HFF-Myc (cell line): ENCODE data around the gene EML6.

ENCODE experiments used
- DNase-seq: peaks from one replicate; pipeline ENCODE4 v3.0.0-alpha.2; 2011; ENCODE audit warnings: low read depth; ENCODE audit errors: extremely low read depth
- H3K4me3 ChIP-seq: replicated peaks from 2 replicates; pipeline ENCODE4 v1.5.1; 2011; ENCODE audit warnings: low read depth, mild to moderate bottlenecking, control low read depth, low read length
- CTCF ChIP-seq: IDR thresholded peaks from 2 replicates; pipeline ENCODE4 v1.5.1; 2012; ENCODE audit warnings: mild to moderate bottlenecking, low read depth, low read length, control low read depth; ENCODE audit errors: missing control alignments

Gene EML6

GRCh38 chr2:54803783-54804751, 80.6 kb downstream of the EML6 start:
- no peak for DNase-seq
- TF ChIP-seq CTCF, result no peak
- H3K4me3 ChIP-seq, result no peak overlapping the region

GRCh38 chr2:54805255-54805654, 81.8 kb downstream of the EML6 start:
- DNase-seq, result no peak
- TF ChIP-seq CTCF, result no peak
- H3K4me3 ChIP-seq, result no peak overlapping the region

GRCh38 chr2:54806975-54807374, 83.5 kb downstream of the EML6 start:
- no peak for TF ChIP-seq CTCF
- DNase-seq, result no peak
- H3K4me3 ChIP-seq, result no peak overlapping the region

GRCh38 chr2:54808661-54809060, 85.2 kb downstream of the EML6 start:
- no peak overlapping the region for H3K4me3 ChIP-seq
- DNase-seq, result no peak
- no peak for TF ChIP-seq CTCF

GRCh38 chr2:54809819-54810218, 86.4 kb downstream of the EML6 start:
- TF ChIP-seq CTCF, result no peak
- DNase-seq, result no peak

GRCh38 chr2:54810246-54810645, 86.8 kb downstream of the EML6 start:
- TF ChIP-seq CTCF, result no peak
- H3K4me3 ChIP-seq, result no peak overlapping the region
- DNase-seq, result no peak

More at GRCh38 chr2:54809819-54810218, 86.4 kb downstream of the EML6 start:
- no peak overlapping the region for H3K4me3 ChIP-seq
